GM12878 (cell line): Measurements from ENCODE around the gene VGLL3. TPM values are rescaled to one million over a fixed set of nuclear protein-coding genes. Genes with fewer than 3 reads are reported as not detected.

ENCODE experiments used
- ATAC-seq: fragments of 200-7000 bp; cut with Tn5 transposase; 3 replicates; pipeline ENCODE4 v1.9.1; 2020; ENCODE audit warnings: mild to moderate bottlenecking, moderate library complexity
- BruUV-seq: library from RNA; stranded (reverse); fragments of 400-500 nt; replicated peaks from 2 replicates; lab custom pipeline; 2021; lab: Mats Ljungman, UMichigan
- CTCF ChIA-PET: fragments of 300-600 bp; sonication (Branson Sonifier 250); formaldehyde crosslinking; extraction: SDS; loops from one replicate; lab custom pipeline; 2021; ENCODE audit warnings: inconsistent platforms; lab: Yijun Ruan, JAX
- POLR2A ChIA-PET: fragments of 350-600 bp; formaldehyde crosslinking; extraction: SDS; loops from one replicate; lab custom pipeline; 2021; ENCODE audit warnings: inconsistent platforms; lab: Charles Lee
- RAD21 ChIA-PET: fragments of 300-600 bp; sonication (Branson Sonifier 250); formaldehyde crosslinking; loops from one replicate; lab custom pipeline; 2023; ENCODE audit warnings: antibody characterized with exemption; ENCODE audit not compliant: unreplicated experiment; lab: Charles Lee
- SMC1A ChIA-PET: fragments of 300-600 bp; sonication (Branson Sonifier 250); formaldehyde crosslinking; loops from one replicate; lab custom pipeline; 2023; ENCODE audit not compliant: unreplicated experiment, uncharacterized antibody; lab: Charles Lee
- DNase-seq: peaks from one replicate; pipeline ENCODE4 v3.0.0-alpha.2; 2011; ENCODE audit warnings: low read depth, low spot score
- FAIRE-seq: peaks from 3 replicates; lab custom pipeline; 2011; peaks lifted over from hg19 to GRCh38; lab: Jason Lieb, UNC
- H2AFZ ChIP-seq: 2 replicates; pipeline ENCODE4 v1.6.0; 2011; ENCODE audit warnings: low read depth, low read length, control low read depth; ENCODE audit not compliant: control insufficient read depth
- H3K27ac ChIP-seq: 2 replicates; pipeline ENCODE4 v1.5.1; 2011; ENCODE audit warnings: control low read depth; ENCODE audit not compliant: control insufficient read depth, insufficient read depth
- H3K27me3 ChIP-seq, 2 experiments: replicated peaks in 1 of 2; 2 replicates each; pipeline versions ENCODE4 v1.6.0 to v1.6.1; 2011; ENCODE audit warnings: low read length in 1 of 2; ENCODE audit not compliant: control insufficient read depth in 2 of 2, insufficient read depth in 2 of 2
- H3K36me3 ChIP-seq, 2 experiments: 2 replicates each; pipeline ENCODE4 v1.5.1; 2011; ENCODE audit warnings: low read length in 1 of 2; ENCODE audit not compliant: control insufficient read depth in 2 of 2, insufficient read depth in 2 of 2
- H3K4me1 ChIP-seq: 2 replicates; pipeline ENCODE4 v1.6.1; 2011; ENCODE audit warnings: mild to moderate bottlenecking, low read length, moderate library complexity, mixed read lengths; ENCODE audit not compliant: control insufficient read depth, insufficient read depth
- H3K4me2 ChIP-seq: 2 replicates; pipeline ENCODE4 v1.6.0; 2011; ENCODE audit warnings: control low read depth; ENCODE audit not compliant: control insufficient read depth, insufficient read depth
- H3K4me3 ChIP-seq: fragments of 200-600 bp; sonication (generic); 2 replicates; pipeline ENCODE4 v1.5.1; 2016
- H3K79me2 ChIP-seq: 2 replicates; pipeline ENCODE4 v1.6.0; 2011; ENCODE audit warnings: low read length; ENCODE audit not compliant: control insufficient read depth, insufficient read depth
- H3K9ac ChIP-seq: 2 replicates; pipeline ENCODE4 v1.8.0; 2011; ENCODE audit warnings: low read length, control low read depth, mixed read lengths; ENCODE audit not compliant: control insufficient read depth, insufficient read depth
- H3K9me3 ChIP-seq: replicated peaks from 3 replicates; pipeline ENCODE4 v1.5.1; 2011; ENCODE audit warnings: mild to moderate bottlenecking, low read length; ENCODE audit not compliant: control insufficient read depth, insufficient read depth
- H4K20me1 ChIP-seq: 2 replicates; pipeline ENCODE4 v1.6.0; 2011; ENCODE audit not compliant: control insufficient read depth, insufficient read depth
- CBX5 ChIP-seq: sonication (generic); IDR thresholded peaks from 2 replicates; pipeline ENCODE4 v1.6.1; 2016; ENCODE audit warnings: low read depth, moderate library complexity, mild to moderate bottlenecking, inconsistent platforms
- GABPA ChIP-seq: IDR thresholded peaks from 2 replicates; pipeline ENCODE4 v1.6.1; 2014; ENCODE audit warnings: antibody characterized with exemption, low read depth, mild to moderate bottlenecking, inconsistent platforms
- HDAC6 ChIP-seq: fragments of 200-600 bp; sonication (generic); IDR thresholded peaks from one replicate; pipeline ENCODE4 v1.8.0; 2017; ENCODE audit warnings: antibody characterized with exemption; ENCODE audit not compliant: unreplicated experiment
- SMARCA5 ChIP-seq: fragments of 450-650 bp; IDR thresholded peaks from 2 replicates; pipeline ENCODE4 v1.6.1; 2017; ENCODE audit warnings: mild to moderate bottlenecking
- SPI1 ChIP-seq: IDR thresholded peaks from 2 replicates; pipeline ENCODE4 v1.6.1; 2011; ENCODE audit warnings: low read depth, mild to moderate bottlenecking, low read length, moderate library complexity, borderline replicate concordance; ENCODE audit not compliant: insufficient read depth
- ZBTB40 ChIP-seq: fragments of 450-650 bp; IDR thresholded peaks from 2 replicates; pipeline ENCODE4 v1.6.1; 2016; ENCODE audit warnings: mild to moderate bottlenecking, moderate library complexity, borderline replicate concordance
- WGBS: methylation state at CpG from one replicate; pipeline ENCODE4 v1.1.6; 2016; ENCODE audit warnings: low lambda C conversion rate; ENCODE audit not compliant: insufficient replicate concordance, insufficient coverage; ENCODE audit errors: missing lambda C conversion rate; 5-methylcytosine and 5-hydroxymethylcytosine counted together
- in situ Hi-C: fragments of 300-500 bp; cut with MboI; formaldehyde crosslinking; loops from 9 replicates; pipeline ENCODE4 v1.14.3; 2018; ENCODE audit warnings: mixed read lengths
- intact Hi-C: fragments of 100-400 bp; cut with micrococcal nuclease; formaldehyde crosslinking; loops from one replicate; pipeline ENCODE4 v1.14.2; 2022; ENCODE audit not compliant: unreplicated experiment
- polyA plus RNA-seq, 11 experiments: library from polyadenylated mRNA; depleted of rRNA in 4 of 11; unstranded in 6 of 11; stranded (reverse) in 5 of 11; fragments of >200 nt; fragmentation: Nextera tagmentation in 4 of 11; fragmentation: Illumina TruSeq in 1 of 11; extraction: Ambion mirVana in 4 of 11; extraction: Trizol in 1 of 11; gene quantifications; 1 replicate in 1 of 11; 2 replicates in 10 of 11; pipeline versions ENCODE4 v1.2.1 to v1.2.3, GENCODE V29; 2011 to 2016; ENCODE audit warnings: inconsistent platforms in 2 of 11, missing spikeins in 2 of 11, low read depth in 1 of 11
- total RNA-seq, 4 experiments: library from RNA; depleted of rRNA in 3 of 4; stranded (reverse); fragments of >200 nt in 3 of 4; fragmentation: Illumina TruSeq in 1 of 4; extraction: Trizol in 1 of 4; gene quantifications; 2 replicates each; pipeline versions ENCODE4 v1.2.1 to v1.2.3, GENCODE V29; 2013 to 2021

Gene VGLL3
- total and polyA plus RNA-seq, 10 of the 15 experiments (the other 5 are each of a cell fraction or from before 2014, with no cell fraction given): 0.05 TPM; not detected in 9

DNA sequence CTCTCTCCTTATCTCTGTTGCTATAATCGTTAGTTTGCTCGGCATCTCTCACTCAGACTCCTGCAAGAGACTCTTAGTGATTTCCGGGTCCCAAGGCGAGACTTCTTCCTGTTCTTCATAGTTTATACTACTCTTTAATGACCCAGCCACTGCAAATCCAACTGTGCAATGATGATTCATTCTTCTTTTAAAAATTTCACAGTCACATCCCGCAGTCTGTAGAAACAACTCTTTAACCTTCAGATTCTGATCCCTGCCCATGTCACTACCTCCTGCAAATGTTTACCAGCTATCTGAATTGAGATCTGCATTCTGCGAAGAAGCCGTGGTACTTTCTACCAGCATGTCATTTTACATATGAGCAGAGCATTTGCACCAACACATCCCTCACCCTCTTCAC, 2.8 kb upstream of the VGLL3 start:
- ChIA-PET POLR2A (no interaction called here), CTCF (no interaction called here), SMC1A (no interaction called here), RAD21 (no interaction called here)
- no peak overlapping the region for H3K27ac ChIP-seq
- no peaks in the 10 kb centered on the region for H3K36me3 ChIP-seq
- FAIRE-seq (no peak), DNase-seq (no peak), ATAC-seq (no peak)
- H3K79me2 ChIP-seq: no peaks in the 10 kb centered on the region
- WGBS: 38% methylated on average over 7 of the region's 7 CpGs
- no peak for TF ChIP-seq ZBTB40
- TF ChIP-seq SMARCA5: no peak
- TF ChIP-seq CBX5: no peak
- no peak for TF ChIP-seq GABPA
- no peak for TF ChIP-seq HDAC6
- TF ChIP-seq SPI1: no peak
- intact Hi-C loops (no loop called here), in situ Hi-C loops (no loop called here)
- H3K4me1 ChIP-seq: no peaks in the 10 kb centered on the region
- no peaks in the 10 kb centered on the region for H3K9me3 ChIP-seq
- no peak overlapping the region for H3K9ac ChIP-seq
- no peak overlapping the region for H3K4me3 ChIP-seq
- H2AFZ ChIP-seq: no peak overlapping the region
- H3K4me2 ChIP-seq: no peak overlapping the region
- H4K20me1 ChIP-seq: no peaks in the 10 kb centered on the region
- BruUV-seq: no TSS peak
- peaks cover 2 to 9% of the 10 kb centered on the region in 2 experiments; a peak in 3 of 4 replicates for H3K27me3 ChIP-seq
